Neural crest cell (in vitro differentiated cells): Measurements from ENCODE around the gene SYNCRIP. TPM values are rescaled to one million over a fixed set of nuclear protein-coding genes. Genes with fewer than 3 reads are reported as not detected.
A peak's percentile ranks its signal among the peaks of the same experiment; 100 is the strongest.

Experiments used
- DNase-seq: peaks from one replicate; pipeline ENCODE4 v3.0.0; 2021; ENCODE audit warnings: low read depth, mixed read lengths, low spot score
- H3K27ac Mint-ChIP-seq: one replicate; pipeline ENCODE4 v1.8.0; 2021; ENCODE audit warnings: mild to moderate bottlenecking, mixed read lengths; ENCODE audit not compliant: unreplicated experiment
- H3K27me3 Mint-ChIP-seq: 2 replicates; pipeline ENCODE4 v1.8.0; 2021; ENCODE audit warnings: low read depth, mild to moderate bottlenecking, mixed read lengths
- H3K36me3 Mint-ChIP-seq: 2 replicates; pipeline ENCODE4 v1.8.0; 2021; ENCODE audit warnings: low read depth, mild to moderate bottlenecking, mixed read lengths
- H3K4me1 Mint-ChIP-seq: 2 replicates; pipeline ENCODE4 v1.8.0; 2021; ENCODE audit warnings: mixed read lengths
- H3K4me3 Mint-ChIP-seq: one replicate; pipeline ENCODE4 v1.8.0; 2021; ENCODE audit warnings: mild to moderate bottlenecking, mixed read lengths
- H3K9me3 Mint-ChIP-seq: 2 replicates; pipeline ENCODE4 v1.8.0; 2021; ENCODE audit warnings: mixed read lengths
- total RNA-seq: library from RNA; stranded (reverse); gene quantifications from 2 replicates; pipeline ENCODE4 v1.2.1, GENCODE V29; 2021
- TF ChIP-seq, protein P1 (sequence below): fragments of 200-600 bp; sonication (generic); conservative IDR thresholded peaks from 2 replicates; pipeline ENCODE4 v1.5.0; 2021; ENCODE audit warnings: antibody characterized with exemption, mild to moderate bottlenecking

SYNCRIP gene
- total RNA-seq, 1 donor from 2014 or later, result 146 TPM

GRCh38 chr6:85602100-85602499 lies 40.6 kb downstream of the SYNCRIP start:
- no peak overlapping the region for H3K4me3 Mint-ChIP-seq
- H3K9me3 Mint-ChIP-seq, result no peaks in the 10 kb centered on the region
- H3K36me3 Mint-ChIP-seq, result no peaks in the 10 kb centered on the region
- no peak for DNase-seq
- H3K27me3 Mint-ChIP-seq, result no peaks in the 10 kb centered on the region
- H3K4me1 Mint-ChIP-seq, result no peaks in the 10 kb centered on the region
- no peak overlapping the region for H3K27ac Mint-ChIP-seq
- TF ChIP-seq, protein P1, sequence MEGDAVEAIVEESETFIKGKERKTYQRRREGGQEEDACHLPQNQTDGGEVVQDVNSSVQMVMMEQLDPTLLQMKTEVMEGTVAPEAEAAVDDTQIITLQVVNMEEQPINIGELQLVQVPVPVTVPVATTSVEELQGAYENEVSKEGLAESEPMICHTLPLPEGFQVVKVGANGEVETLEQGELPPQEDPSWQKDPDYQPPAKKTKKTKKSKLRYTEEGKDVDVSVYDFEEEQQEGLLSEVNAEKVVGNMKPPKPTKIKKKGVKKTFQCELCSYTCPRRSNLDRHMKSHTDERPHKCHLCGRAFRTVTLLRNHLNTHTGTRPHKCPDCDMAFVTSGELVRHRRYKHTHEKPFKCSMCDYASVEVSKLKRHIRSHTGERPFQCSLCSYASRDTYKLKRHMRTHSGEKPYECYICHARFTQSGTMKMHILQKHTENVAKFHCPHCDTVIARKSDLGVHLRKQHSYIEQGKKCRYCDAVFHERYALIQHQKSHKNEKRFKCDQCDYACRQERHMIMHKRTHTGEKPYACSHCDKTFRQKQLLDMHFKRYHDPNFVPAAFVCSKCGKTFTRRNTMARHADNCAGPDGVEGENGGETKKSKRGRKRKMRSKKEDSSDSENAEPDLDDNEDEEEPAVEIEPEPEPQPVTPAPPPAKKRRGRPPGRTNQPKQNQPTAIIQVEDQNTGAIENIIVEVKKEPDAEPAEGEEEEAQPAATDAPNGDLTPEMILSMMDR, result no peak

- Mint-ChIP-seq H3K9me3 (no peaks in the 10 kb centered on the region), H3K27ac (no peak overlapping the region), H3K4me3 (no peak overlapping the region), H3K36me3 (no peaks in the 10 kb centered on the region), H3K27me3 (no peaks in the 10 kb centered on the region), H3K4me1 (no peaks in the 10 kb centered on the region)
- TF ChIP-seq, protein P1, result no peak
- DNase-seq, result no peak
Observed at GRCh38 chr6:85600713-85601313, 41.9 kb downstream of the SYNCRIP start.

GRCh38 chr6:85594197-85594930 lies 48.3 kb downstream of the SYNCRIP start:
- H3K27me3 Mint-ChIP-seq, result peaks cover 3% of the 10 kb centered on the region
- H3K4me3 Mint-ChIP-seq, result peak overlapping the region; percentile 98
- H3K4me1 Mint-ChIP-seq, result peaks cover 24% of the 10 kb centered on the region
- TF ChIP-seq, protein P1, result no peak
- no peak for DNase-seq
- no peaks in the 10 kb centered on the region for H3K9me3 Mint-ChIP-seq
- peaks cover 13% of the 10 kb centered on the region for H3K36me3 Mint-ChIP-seq
- H3K27ac Mint-ChIP-seq, result peak overlapping the region; percentile 97

DNA sequence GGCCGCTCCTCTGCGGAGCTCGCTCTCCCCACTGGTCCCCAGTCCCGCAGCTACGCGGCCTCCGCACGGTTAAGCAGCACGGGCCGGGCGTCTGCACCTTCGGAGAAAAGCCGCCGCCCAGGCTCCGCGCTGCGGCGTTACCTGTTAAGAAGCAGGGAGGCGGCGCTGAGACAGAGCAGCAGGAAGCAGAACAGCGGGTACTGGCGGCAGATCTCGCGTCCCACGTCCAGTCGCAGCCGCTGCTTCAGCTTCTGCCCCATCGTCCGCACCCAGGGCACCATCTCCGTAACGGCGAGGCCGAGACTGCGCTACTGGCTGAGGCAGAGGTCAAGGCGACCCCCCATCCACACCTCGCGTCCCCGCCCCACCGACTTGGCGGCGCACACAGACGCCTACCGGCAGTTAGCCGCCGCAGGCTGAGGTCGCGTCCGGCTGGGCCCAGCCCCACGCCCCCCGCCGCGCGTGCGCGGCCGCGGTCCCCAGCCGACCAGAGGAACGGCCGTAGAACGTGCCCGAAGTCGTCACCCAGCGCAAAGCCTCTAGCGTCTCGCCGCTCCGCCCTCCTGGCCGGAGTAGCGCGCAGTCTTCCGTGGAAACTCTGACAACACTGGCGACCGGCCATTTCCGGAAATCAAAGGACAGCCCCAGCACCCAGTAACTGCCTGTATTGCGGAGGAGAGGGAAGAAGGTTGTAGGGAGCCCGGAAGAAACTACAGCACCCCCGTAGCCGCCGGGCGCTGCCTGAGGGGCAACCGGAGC lies 49.1 kb downstream of the SYNCRIP start, which contains the start of gene SNX14:
Gene SNX14 (minus strand): TSS at position 421 of the 759 bp plus-strand sequence. CDS start 140 bp downstream, at position 281.
- H3K4me3 Mint-ChIP-seq, result peak within 1 kb of the TSS; percentile 98
- peak within 1 kb of the TSS; percentile 97 for H3K27ac Mint-ChIP-seq
- peaks cover 24% of the 10 kb centered on the region for H3K4me1 Mint-ChIP-seq
- peak; percentile 79 for DNase-seq
- peaks cover 18% of the 10 kb centered on the region for H3K36me3 Mint-ChIP-seq
- no peaks in the 10 kb centered on the region for H3K9me3 Mint-ChIP-seq
- H3K27me3 Mint-ChIP-seq, result peaks cover 3% of the 10 kb centered on the region
- TF ChIP-seq, protein P1, result peak; percentile 20

- peak overlapping the region; percentile 98 for H3K4me3 Mint-ChIP-seq
- H3K27me3 Mint-ChIP-seq, result peaks cover 3% of the 10 kb centered on the region
- no peaks in the 10 kb centered on the region for H3K9me3 Mint-ChIP-seq
- TF ChIP-seq, protein P1, result no peak
- peaks cover 21% of the 10 kb centered on the region for H3K36me3 Mint-ChIP-seq
- no peak overlapping the region for H3K27ac Mint-ChIP-seq
- no peak for DNase-seq
- H3K4me1 Mint-ChIP-seq, result peaks cover 24% of the 10 kb centered on the region
Observed at GRCh38 chr6:85592033-85592432, 50.7 kb downstream of the SYNCRIP start.
